WTC11 (cell line): ENCODE measurements around the gene TUT4. TPM values are rescaled to one million over a fixed set of nuclear protein-coding genes. Genes with fewer than 3 reads are reported as not detected.

Experiments
- ATAC-seq: fragments of 200-7000 bp; cut with Tn5 transposase; 2 replicates; pipeline ENCODE4 v1.10.0; 2021; ENCODE audit warnings: mild to moderate bottlenecking, moderate library complexity
- CTCF ChIA-PET: fragments of 300-600 bp; sonication (Branson Sonifier 250); formaldehyde crosslinking; loops from one replicate; lab custom pipeline; 2021; ENCODE audit warnings: antibody characterized with exemption; lab: Charles Lee
- POLR2A ChIA-PET: fragments of 350-600 bp; sonication (Branson Sonifier 250); formaldehyde crosslinking; loops from one replicate; lab custom pipeline; 2021; ENCODE audit warnings: antibody characterized with exemption; lab: Charles Lee
- DNase-seq: peaks from one replicate; pipeline ENCODE4 v3.0.0; 2021; ENCODE audit warnings: low spot score
- H3K27ac Mint-ChIP-seq: 2 replicates; pipeline ENCODE4 v1.8.0; 2021; ENCODE audit warnings: mixed read lengths
- H3K27me3 Mint-ChIP-seq: 2 replicates; pipeline ENCODE4 v1.8.0; 2021; ENCODE audit warnings: low read depth, mild to moderate bottlenecking, moderate library complexity, mixed read lengths
- H3K36me3 Mint-ChIP-seq: 2 replicates; pipeline ENCODE4 v1.8.0; 2021; ENCODE audit warnings: mixed read lengths
- H3K4me1 Mint-ChIP-seq: 2 replicates; pipeline ENCODE4 v1.8.0; 2022; ENCODE audit warnings: mixed read lengths
- H3K4me3 Mint-ChIP-seq: 2 replicates; pipeline ENCODE4 v1.8.0; 2021; ENCODE audit warnings: mild to moderate bottlenecking, moderate library complexity, mixed read lengths
- H3K9me3 Mint-ChIP-seq: 2 replicates; pipeline ENCODE4 v1.8.0; 2021; ENCODE audit warnings: mixed read lengths
- ATF2 ChIP-seq: sonication (generic); formaldehyde crosslinking; IDR thresholded peaks from 2 replicates; pipeline ENCODE4 v1.8.1; 2022; ENCODE audit warnings: low read depth, missing genetic modification reagents, borderline replicate concordance
- CREB1 ChIP-seq: sonication (generic); formaldehyde crosslinking; IDR thresholded peaks from 2 replicates; pipeline ENCODE4 v1.8.0; 2023; ENCODE audit warnings: mild to moderate bottlenecking, missing genetic modification reagents
- ESRRA ChIP-seq: sonication (generic); formaldehyde crosslinking; IDR thresholded peaks from 2 replicates; pipeline ENCODE4 v1.8.1; 2022; ENCODE audit warnings: mild to moderate bottlenecking, missing genetic modification reagents, borderline replicate concordance
- IRF2 ChIP-seq: sonication (generic); formaldehyde crosslinking; IDR thresholded peaks from 2 replicates; pipeline ENCODE4 v1.8.0; 2022; ENCODE audit warnings: low read depth, missing genetic modification reagents, borderline replicate concordance
- MXD4 ChIP-seq: fragments of 250-450 bp; sonication (Bioruptor Pico); IDR thresholded peaks from 2 replicates; pipeline ENCODE4 v1.8.0; 2021; ENCODE audit warnings: mild to moderate bottlenecking, moderate library complexity, borderline replicate concordance
- NR3C1 ChIP-seq: sonication (generic); formaldehyde crosslinking; conservative IDR thresholded peaks from 2 replicates; pipeline ENCODE4 v1.8.1; 2023; ENCODE audit warnings: low read depth, mild to moderate bottlenecking, missing genetic modification reagents
- PRDM15 ChIP-seq: sonication (generic); formaldehyde crosslinking; IDR thresholded peaks from 2 replicates; pipeline ENCODE4 v1.8.0; 2022; ENCODE audit warnings: missing genetic modification reagents
- RELA ChIP-seq: sonication (generic); formaldehyde crosslinking; IDR thresholded peaks from 2 replicates; pipeline ENCODE4 v1.8.1; 2022; ENCODE audit warnings: missing genetic modification reagents, mild to moderate bottlenecking, borderline replicate concordance
- SMAD3 ChIP-seq: sonication (generic); formaldehyde crosslinking; IDR thresholded peaks from 2 replicates; pipeline ENCODE4 v1.8.0; 2022; ENCODE audit warnings: missing genetic modification reagents, mild to moderate bottlenecking, borderline replicate concordance
- SOX15 ChIP-seq: fragments of 250-450 bp; sonication (Bioruptor Pico); IDR thresholded peaks from 2 replicates; pipeline ENCODE4 v1.9.0; 2021; ENCODE audit warnings: mild to moderate bottlenecking
- TCF7 ChIP-seq: sonication (generic); formaldehyde crosslinking; IDR thresholded peaks from 2 replicates; pipeline ENCODE4 v1.8.0; 2022; ENCODE audit warnings: mild to moderate bottlenecking, low read depth, missing genetic modification reagents, moderate library complexity
- ZBTB43 ChIP-seq: sonication (generic); formaldehyde crosslinking; IDR thresholded peaks from 2 replicates; pipeline ENCODE4 v1.8.1; 2023; ENCODE audit warnings: mild to moderate bottlenecking, missing genetic modification reagents
- ZNF121 ChIP-seq: sonication (generic); formaldehyde crosslinking; IDR thresholded peaks from 2 replicates; pipeline ENCODE4 v1.8.0; 2023; ENCODE audit warnings: missing genetic modification reagents
- ZNF219 ChIP-seq: sonication (generic); formaldehyde crosslinking; IDR thresholded peaks from 2 replicates; pipeline ENCODE4 v1.8.0; 2023; ENCODE audit warnings: missing genetic modification reagents, mild to moderate bottlenecking, borderline replicate concordance
- ZNF232 ChIP-seq: sonication (generic); formaldehyde crosslinking; IDR thresholded peaks from 2 replicates; pipeline ENCODE4 v1.8.0; 2022; ENCODE audit warnings: mild to moderate bottlenecking, missing genetic modification reagents
- ZNF263 ChIP-seq: sonication (generic); formaldehyde crosslinking; IDR thresholded peaks from 2 replicates; pipeline ENCODE4 v1.8.1; 2022; ENCODE audit warnings: low read depth, mild to moderate bottlenecking, moderate library complexity, missing genetic modification reagents
- ZSCAN18 ChIP-seq: fragments of 250-450 bp; sonication (Bioruptor Pico); IDR thresholded peaks from 2 replicates; pipeline ENCODE4 v2.1.2; 2022; ENCODE audit warnings: mild to moderate bottlenecking, moderate library complexity
- total RNA-seq: library from RNA; stranded (reverse); gene quantifications from 3 replicates; pipeline ENCODE4 v1.2.3, GENCODE V29; 2021
- TF ChIP-seq, protein P1 (sequence below): sonication (generic); formaldehyde crosslinking; IDR thresholded peaks from 2 replicates; pipeline ENCODE4 v1.8.1; 2023; ENCODE audit warnings: mild to moderate bottlenecking, missing genetic modification reagents, moderate library complexity
- TF ChIP-seq, protein P2 (sequence below): sonication (generic); formaldehyde crosslinking; IDR thresholded peaks from 2 replicates; pipeline ENCODE4 v1.8.0; 2023; ENCODE audit warnings: missing genetic modification reagents
- TF ChIP-seq, protein P3 (sequence below): sonication (generic); formaldehyde crosslinking; IDR thresholded peaks from 2 replicates; pipeline ENCODE4 v1.8.1; 2022; ENCODE audit warnings: mild to moderate bottlenecking, moderate library complexity, missing genetic modification reagents

Gene TUT4
- total RNA-seq, 1 experiment from 2014 or later: 63.3 TPM

DNA sequence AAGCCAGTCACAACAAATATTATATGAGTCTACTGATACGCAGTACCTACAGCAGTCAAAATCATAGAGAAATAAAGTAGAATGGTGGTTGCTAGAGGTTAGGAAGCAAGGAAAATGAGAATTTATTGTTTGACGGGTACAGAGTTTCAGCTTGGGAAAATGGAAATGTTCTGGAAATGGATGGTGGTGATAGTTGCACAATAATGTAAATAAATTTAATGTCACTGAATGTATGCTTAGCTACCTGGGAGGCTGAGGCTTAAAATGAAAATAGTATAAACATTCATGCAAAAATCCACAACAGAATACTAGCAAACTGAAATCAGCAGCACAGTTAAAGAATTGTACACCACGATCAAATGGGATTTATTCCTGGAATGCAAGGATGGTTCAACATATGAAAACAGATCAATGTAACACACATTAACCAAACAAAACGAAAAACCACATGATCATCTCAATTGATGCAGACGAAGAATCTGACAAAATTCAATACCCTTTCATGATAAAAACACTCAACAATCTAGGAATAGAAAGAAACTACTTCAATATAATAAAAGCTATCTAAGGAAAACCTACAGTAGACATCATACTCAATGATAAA, 10.7 kb downstream of the TUT4 start:
- no peak overlapping the region for H3K4me3 Mint-ChIP-seq
- peaks cover 33% of the 10 kb centered on the region for H3K36me3 Mint-ChIP-seq
- ATAC-seq (no peak), DNase-seq (no peak)
- H3K27ac Mint-ChIP-seq: no peak overlapping the region
- TF ChIP-seq ZBTB43 (CRISPR knock-in tag): no peak
- no peak for TF ChIP-seq CREB1 (CRISPR knock-in tag)
- TF ChIP-seq ZSCAN18: no peak
- TF ChIP-seq, protein P1, sequence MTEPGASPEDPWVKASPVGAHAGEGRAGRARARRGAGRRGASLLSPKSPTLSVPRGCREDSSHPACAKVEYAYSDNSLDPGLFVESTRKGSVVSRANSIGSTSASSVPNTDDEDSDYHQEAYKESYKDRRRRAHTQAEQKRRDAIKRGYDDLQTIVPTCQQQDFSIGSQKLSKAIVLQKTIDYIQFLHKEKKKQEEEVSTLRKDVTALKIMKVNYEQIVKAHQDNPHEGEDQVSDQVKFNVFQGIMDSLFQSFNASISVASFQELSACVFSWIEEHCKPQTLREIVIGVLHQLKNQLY (CRISPR knock-in tag): no peak
- no peak for TF ChIP-seq PRDM15 (CRISPR knock-in tag)
- no peak for TF ChIP-seq IRF2 (CRISPR knock-in tag)
- TF ChIP-seq, protein P2, sequence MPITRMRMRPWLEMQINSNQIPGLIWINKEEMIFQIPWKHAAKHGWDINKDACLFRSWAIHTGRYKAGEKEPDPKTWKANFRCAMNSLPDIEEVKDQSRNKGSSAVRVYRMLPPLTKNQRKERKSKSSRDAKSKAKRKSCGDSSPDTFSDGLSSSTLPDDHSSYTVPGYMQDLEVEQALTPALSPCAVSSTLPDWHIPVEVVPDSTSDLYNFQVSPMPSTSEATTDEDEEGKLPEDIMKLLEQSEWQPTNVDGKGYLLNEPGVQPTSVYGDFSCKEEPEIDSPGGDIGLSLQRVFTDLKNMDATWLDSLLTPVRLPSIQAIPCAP: no peak
- no peak for TF ChIP-seq SOX15 (CRISPR knock-in tag)
- TF ChIP-seq MXD4 (CRISPR knock-in tag): no peak
- no peak for TF ChIP-seq ATF2 (CRISPR knock-in tag)
- TF ChIP-seq ZNF232: no peak
- no peak for TF ChIP-seq NR3C1 (CRISPR knock-in tag)
- TF ChIP-seq, protein P3, sequence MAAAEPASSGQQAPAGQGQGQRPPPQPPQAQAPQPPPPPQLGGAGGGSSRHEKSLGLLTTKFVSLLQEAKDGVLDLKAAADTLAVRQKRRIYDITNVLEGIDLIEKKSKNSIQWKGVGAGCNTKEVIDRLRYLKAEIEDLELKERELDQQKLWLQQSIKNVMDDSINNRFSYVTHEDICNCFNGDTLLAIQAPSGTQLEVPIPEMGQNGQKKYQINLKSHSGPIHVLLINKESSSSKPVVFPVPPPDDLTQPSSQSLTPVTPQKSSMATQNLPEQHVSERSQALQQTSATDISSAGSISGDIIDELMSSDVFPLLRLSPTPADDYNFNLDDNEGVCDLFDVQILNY (CRISPR knock-in tag): no peak
- no peak for TF ChIP-seq TCF7 (CRISPR knock-in tag)
- no peak for TF ChIP-seq ESRRA (CRISPR knock-in tag)
- TF ChIP-seq RELA: no peak
- TF ChIP-seq ZNF263 (CRISPR knock-in tag): no peak
- no peak for TF ChIP-seq ZNF121 (CRISPR knock-in tag)
- no peak for TF ChIP-seq ZNF219 (CRISPR knock-in tag)
- no peak for TF ChIP-seq SMAD3 (CRISPR knock-in tag)
- peaks cover 6% of the 10 kb centered on the region for H3K4me1 Mint-ChIP-seq
- CTCF ChIA-PET: no interaction called here
- POLR2A ChIA-PET: no interaction called here
- peaks cover 27% of the 10 kb centered on the region for H3K9me3 Mint-ChIP-seq
- H3K27me3 Mint-ChIP-seq: no peaks in the 10 kb centered on the region
